HUDEP-2 (cell line): ENCODE measurements around the gene DRAM2.
A peak's percentile ranks its signal among the peaks of the same experiment; 100 is the strongest.

ENCODE experiments used
- DNase-seq, 76 experiments: peaks; one replicate each; lab custom pipeline; 2025; ENCODE audit not compliant: unreplicated experiment in 76 of 76; lab: John Stamatoyannopoulos, UW

The DRAM2 gene

DNA sequence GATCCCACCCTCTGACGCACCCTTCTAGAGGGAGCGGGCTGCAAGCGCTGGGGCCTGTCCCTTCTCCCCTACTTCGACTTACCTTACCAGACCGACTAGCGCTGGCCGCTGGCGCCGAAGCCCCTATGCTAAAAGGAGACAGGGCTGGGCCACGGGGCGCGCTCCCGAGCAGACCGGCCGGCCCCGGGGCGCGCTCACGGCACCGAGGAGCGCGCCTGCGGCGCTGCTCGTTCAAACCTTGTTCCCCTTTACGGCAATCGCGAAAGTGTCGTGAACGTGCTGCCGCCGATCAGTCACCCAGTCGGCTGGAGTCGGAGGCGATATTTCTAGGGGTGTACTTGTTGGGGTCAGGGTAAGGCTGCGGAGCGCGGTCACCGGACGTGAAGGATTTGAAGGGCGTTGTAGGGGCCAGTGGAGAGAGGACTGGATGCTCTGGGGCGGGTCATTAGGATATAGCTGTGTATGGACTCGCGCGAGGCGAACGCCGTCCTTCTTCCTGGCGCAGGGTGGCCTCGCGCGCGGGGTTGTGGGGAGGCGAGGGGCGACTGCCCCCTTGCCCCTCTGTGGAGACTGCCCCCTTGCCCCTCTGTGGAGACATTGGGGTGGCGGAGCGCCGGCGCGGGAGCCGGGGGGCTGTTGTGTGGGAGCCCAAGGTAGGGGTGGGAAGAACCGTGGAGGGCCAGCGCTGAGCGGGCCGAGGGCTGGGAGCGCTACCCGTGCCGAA lies at the start of gene DRAM2, which contains the start of gene CEPT1:
Gene DRAM2, minus strand, starts transcription at position 138 of the 724 bp plus-strand sequence. CDS start 8,539 bp downstream, outside the sequence.
Gene CEPT1, plus strand, starts transcription at position 268 of the 724 bp plus-strand sequence. CDS start 7,492 bp downstream, outside the sequence.
- peak in 75 of 76 experiments; percentile 28 to 93 (median 82) for DNase-seq

DNA sequence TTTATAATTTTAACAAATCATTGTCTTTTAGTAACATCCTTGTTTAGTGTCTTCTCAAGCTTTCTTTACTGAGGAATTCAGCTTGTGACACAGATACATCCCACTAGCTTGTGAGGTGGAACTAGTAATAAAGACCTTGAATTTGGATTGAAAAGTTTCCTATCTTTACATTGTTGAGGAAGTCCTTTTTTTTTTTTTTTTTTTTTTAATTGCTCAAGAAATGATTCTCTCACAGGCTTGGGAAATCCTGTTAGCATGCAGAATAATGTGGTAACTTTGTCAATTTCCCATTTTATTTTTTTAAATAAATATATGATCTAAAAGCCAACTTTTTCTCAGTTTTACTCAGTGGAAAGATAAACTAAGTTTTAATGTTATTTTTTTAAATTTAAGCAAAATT lies 44.8 kb upstream of the DRAM2 start:
- DNase-seq = no peak

DNA sequence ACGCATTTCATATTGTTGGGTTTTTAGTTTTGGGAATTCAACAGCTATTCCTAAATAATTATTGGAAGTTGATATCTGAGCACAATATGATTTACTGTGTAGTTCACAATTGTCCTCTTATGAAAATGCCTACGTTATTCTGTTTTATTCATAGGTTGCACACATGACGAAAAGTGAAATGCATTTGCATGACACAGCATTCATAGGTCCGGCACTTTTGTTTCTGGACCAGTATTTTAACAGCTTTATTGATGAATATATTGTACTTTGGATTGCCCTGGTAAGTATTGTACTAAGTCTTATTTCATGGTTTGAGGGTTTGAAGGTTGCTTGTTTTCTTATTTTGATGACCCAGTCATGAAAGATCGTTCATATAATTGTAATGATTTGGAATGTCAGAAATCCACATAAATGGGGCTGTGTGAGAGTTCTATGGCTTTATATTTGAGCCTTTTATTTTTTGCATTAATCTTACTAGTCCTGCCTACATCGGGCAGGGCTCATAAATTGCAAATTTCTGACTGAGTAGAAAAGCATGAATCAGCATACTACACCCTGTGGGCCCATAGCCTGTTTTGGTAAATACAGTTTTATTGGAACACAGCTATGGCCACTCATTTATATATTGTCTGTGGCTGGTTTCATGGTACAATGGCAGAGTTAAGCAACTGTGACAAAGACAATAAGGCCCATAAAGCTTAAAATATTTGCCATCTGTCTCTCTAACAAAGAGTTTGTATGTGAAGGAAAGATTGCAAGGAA lies 43.6 kb upstream of the DRAM2 start:
- no peak for DNase-seq

DNA sequence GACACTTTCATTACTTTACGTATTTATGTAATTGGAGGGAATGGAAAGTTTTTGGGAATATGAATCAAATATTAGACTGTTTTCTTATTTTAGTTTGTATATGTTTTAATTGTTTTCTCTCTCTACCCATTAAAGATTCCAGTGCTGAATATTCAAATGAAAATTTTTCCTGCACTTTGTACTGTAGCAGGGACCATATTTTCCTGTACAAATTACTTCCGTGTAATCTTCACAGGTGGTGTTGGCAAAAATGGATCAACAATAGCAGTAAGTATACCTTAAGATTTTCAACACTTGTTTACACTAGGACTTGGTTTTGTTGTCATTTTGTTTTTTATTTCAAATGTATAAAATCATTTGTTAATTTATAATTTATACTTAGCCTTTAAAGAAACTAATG lies 42.2 kb upstream of the DRAM2 start:
- no peak for DNase-seq

DNA sequence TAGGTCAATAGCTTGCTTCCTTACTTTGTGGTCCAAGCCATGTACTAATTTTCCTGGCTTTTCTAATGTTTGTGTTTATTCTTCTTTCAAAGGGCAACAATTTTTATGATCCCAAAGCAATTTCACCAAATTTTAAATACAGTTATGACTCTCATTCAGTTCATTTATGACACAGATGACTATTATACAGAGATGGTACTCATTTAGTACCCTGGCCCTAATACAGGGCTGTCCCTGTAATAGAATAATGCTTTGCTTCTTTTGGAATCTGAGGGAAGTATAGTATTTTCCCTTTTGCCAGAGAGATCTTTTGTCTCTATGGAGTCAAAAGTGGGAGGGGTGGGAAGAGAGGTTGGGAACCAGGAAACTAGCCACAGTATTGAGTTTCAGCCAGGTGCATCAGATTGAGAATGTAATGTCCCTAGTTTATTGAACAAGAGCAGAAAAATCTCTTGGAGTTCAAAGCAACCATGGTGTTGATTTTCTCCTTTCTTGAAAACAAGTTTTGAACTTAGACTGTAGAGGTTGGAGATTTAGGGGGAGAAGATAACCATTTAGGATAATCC lies 40.2 kb upstream of the DRAM2 start:
- no peak for DNase-seq

DNA sequence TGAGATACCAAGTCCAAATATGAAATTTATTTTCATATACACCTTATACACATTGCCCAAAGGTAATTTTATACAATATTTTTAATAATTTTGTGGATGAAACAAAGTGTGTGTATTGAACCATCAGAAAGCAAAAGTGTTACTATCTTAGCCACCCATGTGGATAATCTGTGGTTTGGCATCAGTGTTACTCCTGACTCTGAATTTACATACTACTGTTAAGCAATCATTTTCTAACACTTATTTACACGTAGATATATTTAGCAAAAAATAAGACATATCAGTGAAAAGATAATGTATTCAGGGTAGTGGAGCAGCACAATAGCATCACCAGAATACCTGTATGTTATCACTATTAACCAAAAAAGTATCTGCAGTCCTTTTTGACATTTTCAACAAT lies 36.8 kb upstream of the DRAM2 start:
- no peak for DNase-seq

DNA sequence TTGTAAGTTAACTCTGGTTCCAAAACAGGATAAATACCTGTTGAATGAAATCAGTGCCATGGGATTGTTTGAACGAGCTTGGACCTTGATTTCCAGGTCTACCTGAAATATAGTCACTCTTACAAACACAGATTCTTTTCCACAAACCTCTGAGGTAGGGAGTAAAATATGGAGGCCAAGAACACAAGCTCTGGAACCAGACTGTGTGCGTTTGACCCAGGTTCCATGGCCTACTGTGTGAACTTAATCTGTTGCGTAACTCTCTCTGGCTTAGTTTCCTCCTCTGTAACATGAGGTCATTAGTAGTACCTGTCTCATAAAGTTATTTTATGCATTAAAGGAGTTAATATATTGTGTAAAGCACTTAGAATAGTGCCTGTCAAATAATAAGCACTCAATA lies 35.5 kb upstream of the DRAM2 start:
- DNase-seq = no peak

DNA sequence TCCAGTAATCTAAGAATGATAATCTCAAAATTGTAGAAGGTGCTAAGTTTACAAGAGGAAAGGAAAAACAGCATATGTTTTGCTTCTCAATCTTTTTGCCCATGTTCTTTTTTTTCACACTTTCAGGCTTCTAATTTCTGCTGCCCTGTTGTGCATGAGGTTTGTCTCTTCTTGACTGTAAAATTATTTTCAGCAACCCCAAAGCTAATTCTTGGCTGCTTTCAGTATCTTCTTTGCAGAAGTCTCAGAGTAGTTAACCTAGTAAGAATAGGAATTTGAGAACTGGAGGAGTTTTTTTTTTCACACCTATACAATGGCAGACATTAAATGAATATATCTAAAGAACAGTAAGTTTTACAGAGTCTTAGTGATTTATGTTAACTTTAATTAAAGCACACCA lies 34.2 kb upstream of the DRAM2 start:
- no peak for DNase-seq

DNA sequence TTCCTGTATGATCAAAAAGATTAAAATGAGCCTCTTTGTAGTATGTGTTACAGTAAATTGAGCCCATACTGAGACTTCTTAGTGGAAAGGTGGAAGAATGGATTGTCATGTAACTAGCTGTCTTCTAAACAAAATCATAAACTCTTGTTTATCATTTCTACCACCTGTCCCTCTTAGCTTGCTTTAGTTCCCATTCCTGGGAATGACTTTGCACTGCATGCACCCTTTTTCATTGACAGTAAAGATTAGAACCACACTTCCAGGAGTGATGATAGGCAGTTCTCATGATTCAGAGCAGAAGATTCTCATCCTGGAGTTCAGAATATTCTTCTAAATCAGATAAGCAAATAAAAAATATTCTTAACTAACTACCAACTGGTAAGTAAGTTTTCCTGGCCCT lies 32.6 kb upstream of the DRAM2 start:
- no peak for DNase-seq

DNA sequence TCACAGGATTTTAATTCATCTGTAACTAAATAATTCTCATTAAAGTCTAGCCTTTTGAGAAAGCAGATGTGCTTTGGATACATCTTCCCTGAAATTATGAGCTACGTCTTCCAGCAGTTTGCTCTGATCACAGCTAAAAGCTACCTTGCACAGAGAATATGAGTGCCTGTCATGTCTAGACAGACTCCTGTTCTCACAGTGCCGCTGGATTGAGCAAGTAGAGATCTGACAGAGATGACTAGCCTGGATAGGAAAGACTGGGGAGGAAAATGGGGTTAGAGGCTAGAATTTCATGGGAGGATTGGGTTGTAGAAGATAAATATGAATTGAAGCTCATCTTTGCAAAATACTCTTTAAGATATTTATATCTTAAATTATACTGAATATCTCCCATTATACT lies 24.3 kb upstream of the DRAM2 start:
- DNase-seq = no peak

DNA sequence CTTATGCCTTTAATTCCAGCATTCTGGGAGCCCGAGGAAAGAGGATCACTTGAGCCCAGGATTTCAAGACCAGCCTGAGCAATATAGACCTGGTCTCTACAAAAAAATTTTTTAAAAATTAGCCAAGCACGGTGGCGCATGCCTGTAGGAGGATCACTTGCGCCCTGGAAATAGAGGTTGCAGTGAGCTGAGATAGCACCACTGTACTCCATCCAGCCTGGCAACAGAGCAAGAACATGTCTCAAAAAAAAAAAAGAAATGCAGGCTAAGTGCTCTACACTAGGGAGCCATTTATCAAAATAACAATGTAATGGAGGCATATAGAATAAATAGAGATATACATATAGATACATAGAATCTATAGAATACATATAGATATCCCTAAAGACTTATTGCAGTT lies 23.5 kb upstream of the DRAM2 start:
- DNase-seq = no peak

DNA sequence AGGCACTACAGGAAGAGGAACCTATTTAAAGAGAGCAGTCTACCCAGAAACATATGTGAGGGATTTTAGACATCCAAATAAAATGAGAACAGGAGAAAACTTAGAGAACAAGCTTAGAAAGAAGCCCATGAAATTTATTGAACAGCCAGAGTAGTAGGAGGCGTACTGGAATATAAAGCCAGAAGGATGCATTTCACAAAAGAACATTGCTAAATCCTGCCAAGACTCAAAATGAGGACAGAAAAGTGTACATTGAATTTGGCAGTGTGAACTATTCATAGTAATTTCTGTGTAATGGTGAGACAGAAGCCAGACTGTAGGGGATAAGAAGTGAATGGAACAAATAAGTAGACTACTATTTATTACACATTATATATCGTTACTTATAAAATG lies 22.6 kb upstream of the DRAM2 start:
- DNase-seq = no peak

DNA sequence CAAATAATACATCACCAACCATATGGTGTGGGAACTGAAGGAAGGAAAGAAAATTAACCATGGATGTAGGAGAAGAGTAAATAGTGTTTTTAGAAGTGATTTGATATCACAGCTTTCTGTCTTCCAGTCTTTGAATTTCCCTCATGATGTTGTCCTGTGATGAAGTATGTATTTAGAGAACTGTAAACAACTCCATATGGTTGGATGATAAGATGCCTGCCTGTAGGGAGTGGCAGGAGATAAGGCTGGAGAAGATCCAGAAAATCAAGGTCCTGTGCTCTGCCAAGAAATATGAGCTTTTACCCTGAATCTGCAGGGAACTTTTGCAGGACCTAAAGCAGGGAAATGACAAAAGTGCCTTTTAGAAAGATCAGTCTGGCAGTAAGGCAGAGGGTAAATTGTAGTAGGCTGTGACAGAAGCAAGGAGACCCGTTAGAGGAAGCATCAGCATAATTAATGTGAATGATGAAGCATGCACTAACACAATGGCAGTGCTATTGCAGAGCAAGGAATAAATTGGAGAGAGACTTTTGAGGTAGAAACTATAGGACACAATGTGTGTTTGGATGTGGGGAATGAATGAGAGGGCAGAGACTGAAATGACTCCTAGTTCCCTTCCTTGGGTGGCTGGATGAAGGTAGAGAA lies 22.1 kb upstream of the DRAM2 start:
- peak in 52 of 76 experiments; percentile 1 to 77 (median 42) for DNase-seq

DNA sequence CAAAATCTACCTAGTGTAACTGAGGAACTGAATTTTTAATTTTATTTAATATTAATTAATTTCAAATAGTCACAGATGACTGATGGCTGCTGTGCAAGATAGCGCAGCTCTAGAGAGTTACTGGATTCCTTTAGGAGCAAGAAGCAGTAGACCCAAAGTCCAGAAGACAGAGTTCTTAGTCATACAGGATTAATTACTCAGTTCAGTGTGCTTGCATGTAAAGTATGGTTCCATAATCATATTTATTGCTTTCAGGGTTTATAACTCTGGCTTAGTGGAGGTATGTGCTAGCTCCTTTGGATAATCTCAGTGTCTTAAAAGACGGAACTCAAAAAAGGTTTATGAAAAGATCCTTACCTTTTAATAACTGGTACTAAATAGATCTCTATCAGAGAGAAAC lies 17.5 kb upstream of the DRAM2 start:
- no peak for DNase-seq

DNA sequence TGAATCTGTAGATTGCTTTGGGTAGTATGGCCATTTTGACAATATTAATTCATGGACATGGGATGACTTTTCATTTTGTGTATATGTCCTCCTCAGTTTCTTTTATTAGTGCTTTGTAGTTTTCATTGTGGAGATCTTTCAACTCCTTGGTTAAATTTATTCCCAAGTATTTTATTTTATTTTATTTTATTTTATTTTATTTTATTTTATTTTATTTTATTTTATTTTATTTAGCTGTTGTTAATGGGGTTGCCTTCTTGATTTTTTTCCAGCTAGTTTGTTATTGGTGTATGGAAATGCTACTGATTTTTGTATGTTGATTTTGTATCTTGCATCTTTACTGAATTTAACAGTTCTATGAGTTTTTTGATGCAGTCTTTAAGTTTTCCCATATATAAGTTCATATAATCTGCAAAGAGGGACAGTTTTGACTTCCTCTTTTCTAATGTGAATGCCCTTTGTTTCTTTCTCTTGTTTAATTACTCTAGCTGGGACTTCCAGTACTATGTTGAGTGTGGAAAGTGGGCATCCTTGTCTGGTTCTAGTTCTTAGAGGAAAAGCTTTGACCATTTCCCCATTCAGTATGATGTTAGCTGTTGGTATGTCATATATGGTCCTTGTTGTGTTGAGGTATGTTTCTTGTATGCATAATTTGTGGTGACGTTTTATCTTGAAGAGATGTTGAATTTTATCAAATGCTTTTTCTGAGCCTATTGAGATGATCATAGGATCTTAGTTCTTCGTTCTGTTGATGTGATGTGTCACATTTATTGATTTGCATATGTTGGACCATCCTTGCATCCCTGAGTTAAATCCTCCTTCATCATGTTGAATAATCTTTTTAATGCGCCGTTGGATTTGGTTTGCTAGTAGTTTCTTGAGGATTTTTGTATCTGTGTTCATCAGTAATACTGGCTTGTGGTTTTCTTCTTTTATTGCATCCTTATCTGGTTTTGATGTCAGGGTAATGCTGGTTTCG lies 14.4 kb upstream of the DRAM2 start:
- DNase-seq = no peak

DNA sequence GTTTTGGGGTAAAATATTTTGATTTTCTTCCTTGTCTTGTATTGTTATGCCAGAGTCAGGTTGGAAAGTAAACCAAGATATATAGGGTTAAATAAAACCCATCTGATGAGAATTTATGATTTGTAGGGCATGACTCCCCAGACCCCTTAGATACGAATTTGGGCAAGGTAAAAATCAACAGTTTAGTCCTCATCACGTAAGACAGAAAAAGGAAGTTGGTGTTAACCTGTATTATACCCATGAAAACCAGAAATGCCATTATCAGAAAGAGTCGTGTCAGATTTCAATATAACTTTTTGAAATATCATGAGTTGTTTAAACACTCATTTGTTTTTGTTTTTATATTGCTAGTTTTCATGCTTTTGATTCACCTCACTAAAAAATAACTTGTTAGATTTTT lies 11.9 kb upstream of the DRAM2 start:
- DNase-seq = no peak

DNA sequence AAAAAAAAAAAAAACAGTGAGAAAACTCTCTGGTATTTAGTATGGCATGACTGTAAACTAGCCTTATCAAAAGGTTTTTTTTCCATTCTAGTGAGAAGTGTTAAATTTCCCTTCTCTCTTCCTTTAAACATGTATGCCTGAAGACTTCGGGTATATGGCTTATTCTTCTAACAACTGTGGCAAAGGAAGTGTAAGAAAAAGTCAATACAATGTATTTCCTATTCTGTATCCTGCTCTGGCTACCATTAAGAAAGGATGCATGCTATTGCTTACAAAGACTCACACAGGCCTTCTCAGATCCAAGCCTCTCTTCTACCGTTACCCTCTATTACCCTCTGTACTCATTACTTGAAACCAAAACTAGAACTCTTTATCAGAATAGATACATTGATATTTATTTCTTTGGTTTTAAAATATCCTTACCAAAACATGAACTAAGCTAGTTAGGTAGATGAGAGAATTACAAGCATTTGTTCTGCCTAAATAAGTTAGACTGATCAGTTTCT lies 8.5 kb upstream of the DRAM2 start:
- no peak for DNase-seq

DNA sequence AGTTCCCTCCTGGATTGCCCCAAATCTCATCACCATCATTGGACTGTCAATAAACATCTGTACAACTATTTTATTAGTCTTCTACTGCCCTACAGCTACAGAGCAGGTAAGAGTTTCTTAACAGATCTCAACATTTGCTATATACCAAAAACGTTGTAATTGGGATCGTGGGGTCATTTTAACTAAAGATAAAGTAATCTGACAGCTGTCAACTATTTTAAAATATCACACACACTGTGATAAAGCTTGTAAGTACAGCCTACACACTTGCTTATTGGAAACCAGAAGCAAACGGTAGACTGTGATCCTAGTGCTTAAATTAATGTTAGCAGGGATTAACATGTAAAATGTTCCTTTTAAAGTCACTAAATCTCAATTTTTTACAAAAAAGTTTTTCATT lies 8.1 kb upstream of the DRAM2 start:
- DNase-seq = no peak

DNA sequence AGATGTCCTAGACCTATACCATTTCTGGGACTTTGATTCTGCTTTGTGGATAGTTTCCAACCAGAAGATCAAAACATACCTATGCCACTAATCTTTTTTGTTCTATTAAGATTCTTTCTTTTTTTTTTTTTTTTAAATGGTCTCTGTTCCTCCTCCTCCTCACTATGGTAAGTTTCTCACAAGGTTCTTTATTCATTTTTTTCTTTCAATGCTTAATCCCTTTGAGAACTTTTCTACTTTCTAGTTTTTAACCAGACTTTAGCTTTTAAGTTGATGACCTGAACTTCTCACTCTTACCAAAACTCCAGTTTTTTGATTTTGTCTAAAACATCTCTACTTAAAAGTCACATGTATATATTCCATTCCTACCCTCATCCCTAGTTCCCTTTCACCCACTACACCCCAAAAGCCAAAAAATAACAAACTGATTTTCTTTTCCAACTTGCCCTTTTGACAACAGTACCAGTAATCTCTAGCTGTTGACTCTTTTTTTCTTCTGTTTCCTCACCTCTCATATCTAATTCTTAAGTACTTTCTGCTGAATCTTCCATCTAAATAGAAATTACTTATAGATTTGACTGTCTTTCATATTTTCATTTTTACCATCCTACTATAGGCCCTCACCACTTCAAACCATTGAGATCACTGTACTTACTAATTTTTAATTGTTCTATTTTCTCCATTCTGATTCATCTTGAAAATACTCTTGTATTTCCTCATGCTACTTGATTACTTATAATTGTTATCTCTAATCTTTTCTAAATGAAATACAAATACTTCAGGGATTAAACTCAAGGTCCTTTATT lies 6.3 kb upstream of the DRAM2 start:
- DNase-seq = no peak
